A673 (cell line): ENCODE results near the gene SIM2. TPM values are rescaled to one million over a fixed set of nuclear protein-coding genes. Genes with fewer than 3 reads are reported as not detected.

Experiments used
- BruUV-seq: library from RNA; stranded (reverse); fragments of 400-500 nt; replicated peaks from 2 replicates; lab custom pipeline; 2021; lab: Mats Ljungman, UMichigan
- CTCF ChIA-PET: fragments of 300-600 bp; sonication (Branson Sonifier 250); formaldehyde crosslinking; loops from one replicate; lab custom pipeline; 2022; ENCODE audit warnings: antibody characterized with exemption; lab: Charles Lee
- POLR2A ChIA-PET: fragments of 300-600 bp; sonication (Branson Sonifier 250); formaldehyde crosslinking; loops from one replicate; lab custom pipeline; 2022; ENCODE audit warnings: antibody characterized with exemption; ENCODE audit not compliant: low non-redundant PET; lab: Charles Lee
- DNase-seq: peaks from one replicate; pipeline ENCODE4 v3.0.0-alpha.2; 2015; ENCODE audit warnings: low spot score
- H3K27ac ChIP-seq: fragments of 200-600 bp; sonication (generic); 2 replicates; pipeline ENCODE4 v1.5.1; 2016; ENCODE audit warnings: mixed run types, low read depth, mild to moderate bottlenecking, mixed read lengths, antibody characterized with exemption, low read length; ENCODE audit not compliant: poor library complexity, severe bottlenecking
- H3K27me3 ChIP-seq: fragments of 200-600 bp; sonication (generic); replicated peaks from 2 replicates; pipeline ENCODE4 v1.6.1; 2017; ENCODE audit warnings: mixed run types, low read depth, mild to moderate bottlenecking, mixed read lengths, antibody characterized with exemption, low read length; ENCODE audit not compliant: insufficient read depth, poor library complexity
- H3K36me3 ChIP-seq: fragments of 200-600 bp; sonication (generic); 2 replicates; pipeline ENCODE4 v1.6.1; 2016; ENCODE audit warnings: mixed run types, mild to moderate bottlenecking, mixed read lengths, antibody characterized with exemption, low read length; ENCODE audit not compliant: insufficient read depth, poor library complexity, severe bottlenecking
- H3K4me1 ChIP-seq: fragments of 200-600 bp; sonication (generic); 2 replicates; pipeline ENCODE4 v1.6.1; 2017; ENCODE audit warnings: mixed run types, mild to moderate bottlenecking, mixed read lengths, antibody characterized with exemption, low read length; ENCODE audit not compliant: insufficient read depth, poor library complexity, severe bottlenecking
- H3K4me3 ChIP-seq: fragments of 200-600 bp; sonication (generic); 2 replicates; pipeline ENCODE4 v1.5.1; 2016; ENCODE audit warnings: low read depth, mixed run types, mild to moderate bottlenecking, mixed read lengths, low read length; ENCODE audit not compliant: poor library complexity, severe bottlenecking
- H3K9me3 ChIP-seq: fragments of 200-600 bp; sonication (generic); 2 replicates; pipeline ENCODE4 v1.6.1; 2016; ENCODE audit warnings: mixed run types, low read depth, mild to moderate bottlenecking, mixed read lengths, antibody characterized with exemption, low read length; ENCODE audit not compliant: poor library complexity, severe bottlenecking
- EZH2 ChIP-seq: fragments of 200-600 bp; sonication (generic); IDR thresholded peaks from 2 replicates; pipeline ENCODE4 v1.6.1; 2017; ENCODE audit warnings: borderline replicate concordance, low read depth, mild to moderate bottlenecking, mixed read lengths, antibody characterized with exemption, low read length; ENCODE audit not compliant: poor library complexity, severe bottlenecking
- intact Hi-C: fragments of 100-400 bp; cut with micrococcal nuclease; formaldehyde crosslinking; loops from one replicate; pipeline ENCODE4 v1.10.0; 2022; ENCODE audit not compliant: unreplicated experiment
- total RNA-seq: library from RNA; stranded (reverse); gene quantifications from 2 replicates; pipeline ENCODE4 v1.2.3, GENCODE V29; 2021
- TF ChIP-seq, protein P1 (sequence below): fragments of 300-800, 200-600 bp; sonication (generic); conservative IDR thresholded peaks from 2 replicates; pipeline ENCODE4 v1.5.1; 2017; ENCODE audit warnings: low read depth, mild to moderate bottlenecking, antibody characterized with exemption, low read length, moderate library complexity, mixed read lengths

Gene SIM2
- total RNA-seq, 1 experiment from 2014 or later, result 42.7 TPM

DNA sequence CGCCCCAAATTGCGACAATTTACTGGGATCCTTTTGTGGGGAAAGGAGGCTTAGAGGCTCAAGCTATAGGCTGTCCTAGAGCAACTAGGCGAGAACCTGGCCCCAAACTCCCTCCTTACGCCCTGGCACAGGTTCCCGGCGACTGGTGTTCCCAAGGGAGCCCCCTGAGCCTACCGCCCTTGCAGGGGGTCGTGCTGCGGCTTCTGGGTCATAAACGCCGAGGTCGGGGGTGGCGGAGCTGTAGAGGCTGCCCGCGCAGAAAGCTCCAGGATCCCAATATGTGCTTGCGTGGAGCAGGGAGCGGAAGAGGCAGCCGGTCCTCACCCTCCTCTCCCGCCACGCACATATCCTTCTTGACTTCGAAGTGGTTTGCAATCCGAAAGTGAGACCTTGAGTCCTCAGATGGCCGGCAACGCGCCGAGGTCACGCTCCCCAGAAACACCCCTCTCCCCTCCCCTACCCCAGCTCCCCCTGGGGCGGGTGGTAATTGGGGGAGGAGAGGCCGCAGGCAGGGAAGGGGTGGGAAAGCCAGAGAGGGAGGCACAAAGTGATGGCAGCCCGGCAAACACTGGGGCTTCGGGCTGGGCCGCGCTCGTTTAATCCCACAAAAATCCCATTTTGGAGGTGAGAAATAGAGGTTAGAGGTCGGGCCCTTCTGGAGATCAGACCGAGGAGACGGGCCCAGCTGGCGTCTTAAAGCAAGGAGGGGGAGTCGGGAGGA, 6.2 kb downstream of the SIM2 start:
- peaks cover 6% of the 10 kb centered on the region for H3K27me3 ChIP-seq
- ChIA-PET CTCF (no interaction called here), POLR2A (no interaction called here)
- TF ChIP-seq, protein P1, sequence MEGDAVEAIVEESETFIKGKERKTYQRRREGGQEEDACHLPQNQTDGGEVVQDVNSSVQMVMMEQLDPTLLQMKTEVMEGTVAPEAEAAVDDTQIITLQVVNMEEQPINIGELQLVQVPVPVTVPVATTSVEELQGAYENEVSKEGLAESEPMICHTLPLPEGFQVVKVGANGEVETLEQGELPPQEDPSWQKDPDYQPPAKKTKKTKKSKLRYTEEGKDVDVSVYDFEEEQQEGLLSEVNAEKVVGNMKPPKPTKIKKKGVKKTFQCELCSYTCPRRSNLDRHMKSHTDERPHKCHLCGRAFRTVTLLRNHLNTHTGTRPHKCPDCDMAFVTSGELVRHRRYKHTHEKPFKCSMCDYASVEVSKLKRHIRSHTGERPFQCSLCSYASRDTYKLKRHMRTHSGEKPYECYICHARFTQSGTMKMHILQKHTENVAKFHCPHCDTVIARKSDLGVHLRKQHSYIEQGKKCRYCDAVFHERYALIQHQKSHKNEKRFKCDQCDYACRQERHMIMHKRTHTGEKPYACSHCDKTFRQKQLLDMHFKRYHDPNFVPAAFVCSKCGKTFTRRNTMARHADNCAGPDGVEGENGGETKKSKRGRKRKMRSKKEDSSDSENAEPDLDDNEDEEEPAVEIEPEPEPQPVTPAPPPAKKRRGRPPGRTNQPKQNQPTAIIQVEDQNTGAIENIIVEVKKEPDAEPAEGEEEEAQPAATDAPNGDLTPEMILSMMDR, result no peak
- TF ChIP-seq EZH2, result no peak
- H3K4me1 ChIP-seq, result peaks cover 26% of the 10 kb centered on the region
- no peak for DNase-seq
- H3K27ac ChIP-seq, result peak overlapping the region; percentile 92
- H3K36me3 ChIP-seq, result peaks cover 12% of the 10 kb centered on the region
- no peaks in the 10 kb centered on the region for H3K9me3 ChIP-seq
- no TSS peak for BruUV-seq
- intact Hi-C loops, result loop anchor here (5.0 kb wide), 2 partner anchors 63 to 222 kb away; no protein-coding TSS in a partner anchor
- peak overlapping the region; percentile 97 for H3K4me3 ChIP-seq

DNA sequence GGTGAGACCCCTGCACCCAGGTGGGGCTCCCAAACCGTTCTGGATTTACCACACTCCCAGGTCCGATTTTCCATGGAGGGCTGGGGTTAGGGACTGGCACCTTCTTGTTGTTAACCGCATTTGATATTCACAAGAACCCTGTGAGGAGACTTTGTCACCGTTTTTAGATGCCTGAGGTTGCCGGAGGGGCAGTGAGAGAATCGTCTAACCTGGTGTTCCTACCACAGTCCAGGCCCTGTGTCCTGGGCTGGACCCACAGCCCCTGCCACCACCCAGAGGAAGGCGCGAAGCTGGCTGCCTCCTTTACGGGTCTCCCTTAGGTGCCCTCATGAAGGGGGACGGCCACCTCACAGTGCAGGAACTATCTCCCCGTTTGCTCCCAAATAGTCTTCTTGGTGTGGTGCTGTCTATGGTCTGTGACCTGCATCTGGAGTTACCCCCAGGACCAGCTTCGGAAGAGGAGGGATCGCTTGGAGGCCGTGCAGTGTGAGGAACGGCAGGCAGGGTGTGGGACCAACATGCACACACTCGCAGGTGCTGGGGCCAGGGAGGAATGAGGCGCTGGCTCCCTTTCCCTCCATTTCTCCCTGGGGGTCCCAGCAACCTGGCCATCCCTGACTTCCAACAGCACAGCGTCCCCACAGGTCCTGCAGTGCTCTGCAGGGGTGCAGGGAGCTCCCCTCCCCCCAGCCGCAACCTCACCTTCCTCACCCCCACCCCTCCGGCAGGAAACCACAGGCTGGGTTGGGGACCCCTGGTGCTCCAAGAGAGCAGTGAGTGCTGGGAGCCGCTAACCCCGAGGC, 7.0 kb downstream of the SIM2 start:
- H3K9me3 ChIP-seq, result no peaks in the 10 kb centered on the region
- ChIA-PET CTCF (no interaction called here), POLR2A (no interaction called here)
- DNase-seq, result no peak
- no TSS peak for BruUV-seq
- H3K27me3 ChIP-seq, result no peaks in the 10 kb centered on the region
- no peak for TF ChIP-seq EZH2
- TF ChIP-seq, protein P1, result peak; percentile 45
- H3K4me3 ChIP-seq, result peak overlapping the region; percentile 97
- intact Hi-C loops, result loop anchor here (5.0 kb wide), 1 partner anchor 64 kb away; no protein-coding TSS in a partner anchor
- H3K27ac ChIP-seq, result peak overlapping the region; percentile 92
- peaks cover 33% of the 10 kb centered on the region for H3K4me1 ChIP-seq
- peaks cover 7% of the 10 kb centered on the region for H3K36me3 ChIP-seq

DNA sequence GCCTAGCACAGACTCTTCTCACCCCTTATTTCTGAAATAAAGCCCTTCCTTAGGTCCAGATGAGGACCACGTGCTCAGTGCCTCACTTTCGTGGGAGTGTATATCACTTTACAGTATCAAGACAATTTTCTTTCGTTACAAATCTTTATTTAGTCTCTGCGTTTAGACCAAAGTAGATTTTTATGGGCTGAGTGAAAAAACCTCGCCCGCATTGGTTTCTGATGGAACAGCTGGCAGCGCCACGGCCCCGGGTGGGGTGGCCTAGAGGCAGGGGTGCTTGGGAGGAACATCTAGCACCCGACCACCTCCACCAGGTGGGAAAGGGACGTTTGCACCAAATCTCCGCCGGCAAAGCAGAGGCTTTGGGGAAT, 7.6 kb downstream of the SIM2 start:
- TF ChIP-seq, protein P1, result no peak; the same call in 1 of the 2 replicates
- no peak for TF ChIP-seq EZH2
- no peaks in the 10 kb centered on the region for H3K27me3 ChIP-seq
- H3K4me1 ChIP-seq, result peaks cover 39% of the 10 kb centered on the region
- ChIA-PET CTCF (no interaction called here), POLR2A (no interaction called here)
- intact Hi-C loops, result loop anchor here (5.0 kb wide), 1 partner anchor 64 kb away; no protein-coding TSS in a partner anchor
- H3K27ac ChIP-seq, result peak overlapping the region; percentile 92
- H3K4me3 ChIP-seq, result no peak overlapping the region
- BruUV-seq, result no TSS peak
- H3K36me3 ChIP-seq, result peaks cover 7% of the 10 kb centered on the region
- DNase-seq, result no peak
- no peaks in the 10 kb centered on the region for H3K9me3 ChIP-seq
